T-helper 1 cell treated with Interleukin-12 subunit alpha and Interleukin-12 subunit beta and Interleukin-4 antibody, amounts not matched to agents 30 μg/mL and 1 μg/mL, for 36 hours (primary cell): ENCODE measurements around the gene DGKG.

Source experiments
- H3K27ac Mint-ChIP-seq: one replicate; pipeline ENCODE4 v1.8.0; 2021; ENCODE audit warnings: mild to moderate bottlenecking, mixed read lengths
- H3K27me3 Mint-ChIP-seq: one replicate; pipeline ENCODE4 v1.8.0; 2021; ENCODE audit warnings: low read depth, mixed read lengths
- H3K36me3 Mint-ChIP-seq: one replicate; pipeline ENCODE4 v1.8.0; 2021; ENCODE audit warnings: low read depth, mixed read lengths
- H3K4me1 Mint-ChIP-seq: one replicate; pipeline ENCODE4 v1.8.0; 2021; ENCODE audit warnings: low read depth, mixed read lengths
- H3K4me3 Mint-ChIP-seq: one replicate; pipeline ENCODE4 v1.8.0; 2021; ENCODE audit warnings: mild to moderate bottlenecking, moderate library complexity, mixed read lengths
- H3K9me3 Mint-ChIP-seq: one replicate; pipeline ENCODE4 v1.8.0; 2021; ENCODE audit warnings: mixed read lengths

The DGKG gene

DNA sequence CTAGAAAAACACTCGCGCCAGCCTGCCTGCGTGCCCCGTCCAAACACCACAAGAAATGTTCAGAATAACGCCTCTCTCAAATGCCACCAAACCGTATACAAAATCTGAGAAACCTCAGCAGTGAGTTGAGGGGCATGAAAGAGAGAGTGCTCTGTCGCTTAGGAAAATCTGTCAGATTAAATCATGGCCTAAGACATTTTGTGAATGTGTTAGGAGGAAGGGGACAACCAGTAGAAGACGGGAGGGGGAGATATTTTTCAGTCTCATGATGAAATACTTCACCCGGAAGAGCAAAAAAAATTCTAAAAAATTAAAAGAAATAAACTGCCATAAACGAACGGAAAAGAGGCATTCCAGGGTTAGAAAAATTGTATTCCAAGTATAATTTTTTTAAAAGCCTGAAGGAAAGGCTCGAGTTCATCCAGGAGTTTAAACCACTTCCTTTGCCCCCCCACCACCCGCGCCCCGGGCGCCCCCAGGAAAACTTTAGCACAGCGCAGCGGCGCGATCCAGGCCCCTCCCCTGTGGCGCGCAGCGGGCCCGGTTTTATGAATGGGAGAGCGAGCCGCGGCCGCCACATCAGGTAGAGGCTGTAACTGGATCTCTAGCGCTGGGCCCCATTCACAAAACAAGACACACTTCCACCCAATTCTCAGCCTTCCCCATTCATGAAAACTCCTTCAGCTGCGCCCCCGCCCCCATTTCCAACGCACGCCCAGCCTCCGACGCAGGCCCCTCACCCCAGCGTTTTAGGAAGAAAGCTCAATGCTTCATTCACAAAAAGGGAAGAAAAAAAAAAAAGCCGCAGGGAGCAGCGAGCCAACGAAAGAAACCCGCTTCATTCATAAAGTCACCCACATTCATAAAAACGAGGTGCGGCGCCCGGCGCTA is 254.6 kb downstream of the DGKG start:
- H3K36me3 Mint-ChIP-seq: no peaks in the 10 kb centered on the region
- peaks cover 32% of the 10 kb centered on the region for H3K4me1 Mint-ChIP-seq
- H3K9me3 Mint-ChIP-seq: no peaks in the 10 kb centered on the region
- H3K27ac Mint-ChIP-seq: no peak overlapping the region
- peak overlapping the region; percentile 92 for H3K4me3 Mint-ChIP-seq
- peaks cover 86% of the 10 kb centered on the region for H3K27me3 Mint-ChIP-seq

DNA sequence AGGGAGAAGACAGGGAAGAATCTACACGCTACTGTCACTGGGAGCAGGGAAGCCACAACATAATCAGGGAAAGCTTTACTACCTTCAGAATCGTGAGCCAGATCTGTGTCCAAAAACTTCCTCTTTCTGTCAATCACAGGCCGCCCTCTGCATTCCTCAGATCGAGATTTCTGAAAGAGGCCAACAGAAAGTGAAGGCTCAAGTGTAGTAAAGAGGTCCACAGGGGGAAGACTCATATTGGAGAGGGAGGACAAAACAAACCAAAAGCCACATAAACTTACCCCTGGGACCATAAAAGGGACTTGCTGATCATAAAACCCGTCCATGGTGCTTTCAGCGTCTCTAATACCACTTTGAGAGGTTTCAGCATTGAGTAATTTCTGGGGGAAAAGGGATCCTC is 256.5 kb downstream of the DGKG start:
- H3K9me3 Mint-ChIP-seq: no peaks in the 10 kb centered on the region
- H3K36me3 Mint-ChIP-seq: no peaks in the 10 kb centered on the region
- H3K27ac Mint-ChIP-seq: no peak overlapping the region
- H3K4me1 Mint-ChIP-seq: peaks cover 24% of the 10 kb centered on the region
- no peak overlapping the region for H3K4me3 Mint-ChIP-seq
- H3K27me3 Mint-ChIP-seq: peaks cover 76% of the 10 kb centered on the region

DNA sequence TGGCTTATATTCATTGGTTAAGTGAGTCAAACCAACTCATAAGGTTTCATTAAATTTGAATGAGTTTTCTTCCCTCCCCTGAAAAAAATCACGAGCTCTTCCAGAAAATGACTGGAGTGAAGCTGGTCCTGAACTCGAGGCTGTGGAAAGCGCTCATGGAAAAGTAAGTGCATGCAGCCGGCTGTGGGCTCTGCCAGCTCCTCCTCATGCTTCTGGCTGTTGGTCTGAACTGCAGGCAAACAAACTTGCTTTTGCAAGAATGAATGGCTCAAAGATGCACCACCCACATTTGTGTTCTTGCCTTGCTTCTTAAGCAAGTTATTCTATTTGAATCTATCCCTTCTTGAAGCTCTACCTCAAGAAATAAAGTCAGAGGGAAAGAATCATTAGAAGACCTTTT is 259.3 kb downstream of the DGKG start:
- no peak overlapping the region for H3K4me3 Mint-ChIP-seq
- peaks cover 80% of the 10 kb centered on the region for H3K27me3 Mint-ChIP-seq
- peaks cover 12% of the 10 kb centered on the region for H3K4me1 Mint-ChIP-seq

DNA sequence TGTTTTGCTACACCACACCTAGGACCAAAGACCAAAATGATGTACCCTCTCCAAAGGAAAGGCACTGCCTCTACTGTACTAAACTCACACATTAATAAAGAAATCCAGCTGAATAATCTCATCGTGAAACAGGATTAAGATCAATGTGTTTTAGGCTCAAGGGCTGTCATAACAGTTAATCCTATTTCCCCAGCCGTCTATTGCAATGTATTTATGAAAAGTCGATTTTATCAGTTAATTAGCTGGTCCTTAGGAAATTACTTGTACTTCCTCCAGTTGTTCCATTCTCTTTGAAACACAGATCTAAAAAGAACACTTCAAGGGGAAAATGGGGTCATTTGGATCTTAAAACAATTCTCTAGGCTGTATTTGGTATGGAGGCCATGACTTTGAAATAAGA is 261.6 kb downstream of the DGKG start:
- peaks cover 5% of the 10 kb centered on the region for H3K4me1 Mint-ChIP-seq
- peaks cover 2% of the 10 kb centered on the region for H3K36me3 Mint-ChIP-seq
- peaks cover 82% of the 10 kb centered on the region for H3K27me3 Mint-ChIP-seq
- no peak overlapping the region for H3K27ac Mint-ChIP-seq
- H3K4me3 Mint-ChIP-seq: no peak overlapping the region
- H3K9me3 Mint-ChIP-seq: no peaks in the 10 kb centered on the region

More for the DNA sequence above, 259.3 kb downstream of the DGKG start:
- Mint-ChIP-seq H3K9me3 (no peaks in the 10 kb centered on the region), H3K27ac (no peak overlapping the region), H3K36me3 (no peaks in the 10 kb centered on the region)

DNA sequence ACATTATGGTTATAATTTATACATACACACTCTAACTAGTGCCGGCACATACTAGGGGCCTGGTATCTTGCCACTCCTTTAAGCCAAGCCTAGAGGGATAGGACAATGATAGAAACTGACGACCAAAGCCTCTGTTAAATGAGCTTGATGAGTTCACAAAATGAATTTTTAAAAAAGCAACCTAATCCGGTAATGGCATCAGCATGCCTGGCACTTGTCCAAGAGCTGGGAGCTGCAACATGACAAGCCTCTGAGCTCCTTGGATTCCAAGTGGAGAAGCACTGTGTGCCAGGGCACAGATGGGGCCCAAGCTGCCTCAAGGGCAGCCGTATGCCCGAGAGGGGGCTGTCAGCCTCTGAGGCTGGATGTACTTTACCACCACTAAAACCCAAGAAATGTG is 262.9 kb downstream of the DGKG start:
- no peak overlapping the region for H3K4me3 Mint-ChIP-seq
- H3K9me3 Mint-ChIP-seq: no peaks in the 10 kb centered on the region
- no peak overlapping the region for H3K27ac Mint-ChIP-seq
- peaks cover 2% of the 10 kb centered on the region for H3K36me3 Mint-ChIP-seq
- peaks cover 5% of the 10 kb centered on the region for H3K4me1 Mint-ChIP-seq
- peaks cover 88% of the 10 kb centered on the region for H3K27me3 Mint-ChIP-seq

DNA sequence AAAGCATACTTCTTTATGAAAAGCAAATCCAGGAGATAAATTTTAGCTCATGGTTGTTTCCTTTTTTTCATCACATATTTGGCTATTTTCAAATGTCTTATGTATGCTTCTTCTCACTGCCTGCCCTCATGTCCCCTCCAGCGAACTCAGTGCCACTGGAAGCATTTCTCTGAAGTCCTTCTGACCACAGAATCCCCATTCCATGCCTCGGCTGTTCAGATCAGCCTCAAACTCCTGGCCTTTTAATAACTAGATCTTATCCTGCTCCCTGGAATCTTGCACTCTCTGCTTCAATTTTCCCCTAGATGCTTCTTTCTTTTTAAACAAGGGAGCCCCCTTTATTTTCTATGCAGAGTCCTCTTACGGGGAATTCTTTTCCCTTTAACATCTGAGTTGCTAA is 263.3 kb downstream of the DGKG start:
- Mint-ChIP-seq H3K27ac (no peak overlapping the region), H3K9me3 (no peaks in the 10 kb centered on the region), H3K27me3 (peaks cover 88% of the 10 kb centered on the region), H3K36me3 (peaks cover 2% of the 10 kb centered on the region), H3K4me3 (no peak overlapping the region), H3K4me1 (peaks cover 5% of the 10 kb centered on the region)

DNA sequence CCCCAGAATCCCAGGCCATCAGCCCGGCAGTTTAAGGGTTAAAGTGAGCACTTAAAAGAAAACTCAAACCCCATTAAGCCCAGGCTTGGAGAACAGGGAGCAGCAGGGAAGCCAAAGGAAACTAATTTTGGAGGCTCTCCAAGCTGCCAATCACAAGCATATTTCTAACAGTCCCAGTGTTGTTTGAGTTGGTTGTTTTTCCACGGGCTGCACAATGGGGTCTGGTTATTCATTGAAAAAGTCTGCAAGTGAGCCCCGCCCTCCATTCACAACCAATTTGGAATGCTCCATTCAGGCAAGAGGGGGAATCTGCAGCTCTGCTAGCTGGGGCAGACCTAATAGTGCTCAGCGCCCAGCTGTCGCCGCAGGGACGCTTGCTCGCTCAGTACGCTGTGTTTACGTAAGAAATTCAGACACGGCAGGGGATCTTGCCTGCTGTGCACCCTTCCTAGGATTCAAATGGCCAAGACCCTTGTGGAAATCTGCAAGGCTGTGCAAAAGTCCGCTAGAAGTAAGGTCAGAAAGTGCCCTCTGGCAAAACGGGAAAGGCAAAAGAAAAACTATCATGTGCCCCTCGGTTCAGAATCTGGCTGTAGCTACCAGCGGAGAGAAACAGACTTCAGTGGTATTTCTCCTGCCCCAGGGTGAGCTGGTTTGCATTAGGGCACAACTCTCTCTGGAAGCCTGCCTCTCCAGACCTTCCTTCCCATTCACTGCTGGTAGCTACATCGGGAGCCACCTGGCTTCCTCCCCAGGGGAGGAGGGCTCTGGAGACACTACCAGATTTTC is 264.2 kb downstream of the DGKG start:
- peaks cover 2% of the 10 kb centered on the region for H3K36me3 Mint-ChIP-seq
- H3K27ac Mint-ChIP-seq: no peak overlapping the region
- no peak overlapping the region for H3K4me3 Mint-ChIP-seq

DNA sequence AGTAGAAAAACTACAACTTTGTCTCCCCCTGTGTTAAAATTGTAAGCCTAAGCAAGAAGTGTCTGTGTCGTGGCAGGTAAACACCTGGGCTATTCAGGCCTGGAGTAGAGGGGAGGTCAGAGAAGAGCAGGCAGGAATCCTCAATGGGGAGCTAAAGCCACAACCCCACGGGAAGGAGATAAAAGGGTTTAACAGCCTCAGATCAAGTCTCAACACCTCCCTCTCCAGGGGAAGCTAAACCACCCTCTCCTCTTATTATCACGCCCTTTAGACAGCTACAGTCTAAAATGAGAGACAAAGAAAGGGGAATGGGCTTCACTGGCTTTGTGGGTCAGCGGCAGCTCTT is 264.7 kb downstream of the DGKG start:
- Mint-ChIP-seq H3K27ac (no peak overlapping the region), H3K36me3 (peaks cover 2% of the 10 kb centered on the region), H3K27me3 (peaks cover 88% of the 10 kb centered on the region), H3K4me3 (no peak overlapping the region), H3K4me1 (peaks cover 5% of the 10 kb centered on the region), H3K9me3 (no peaks in the 10 kb centered on the region)

More for the DNA sequence above, 264.2 kb downstream of the DGKG start:
- Mint-ChIP-seq H3K4me1 (peaks cover 5% of the 10 kb centered on the region), H3K27me3 (peaks cover 89% of the 10 kb centered on the region), H3K9me3 (no peaks in the 10 kb centered on the region)
